Prostate gland (tissue), 2 donors: ENCODE results near the gene CYP26A1.

ENCODE experiments used
- CTCF ChIP-seq, 4 experiments: fragments of 200-600 bp in 2 of 4; fragments of 450-650 bp in 2 of 4; sonication (generic) in 2 of 4; IDR thresholded peaks; 1 replicate in 3 of 4; 2 replicates in 1 of 4; pipeline ENCODE4 v1.5.1; 2016 to 2019; ENCODE audit warnings: antibody characterized with exemption in 4 of 4, mild to moderate bottlenecking in 2 of 4, moderate library complexity in 2 of 4
- POLR2A ChIP-seq: fragments of 450-650 bp; IDR thresholded peaks from one replicate; pipeline ENCODE4 v1.6.1; 2016; ENCODE audit warnings: antibody characterized with exemption, mild to moderate bottlenecking

DNA sequence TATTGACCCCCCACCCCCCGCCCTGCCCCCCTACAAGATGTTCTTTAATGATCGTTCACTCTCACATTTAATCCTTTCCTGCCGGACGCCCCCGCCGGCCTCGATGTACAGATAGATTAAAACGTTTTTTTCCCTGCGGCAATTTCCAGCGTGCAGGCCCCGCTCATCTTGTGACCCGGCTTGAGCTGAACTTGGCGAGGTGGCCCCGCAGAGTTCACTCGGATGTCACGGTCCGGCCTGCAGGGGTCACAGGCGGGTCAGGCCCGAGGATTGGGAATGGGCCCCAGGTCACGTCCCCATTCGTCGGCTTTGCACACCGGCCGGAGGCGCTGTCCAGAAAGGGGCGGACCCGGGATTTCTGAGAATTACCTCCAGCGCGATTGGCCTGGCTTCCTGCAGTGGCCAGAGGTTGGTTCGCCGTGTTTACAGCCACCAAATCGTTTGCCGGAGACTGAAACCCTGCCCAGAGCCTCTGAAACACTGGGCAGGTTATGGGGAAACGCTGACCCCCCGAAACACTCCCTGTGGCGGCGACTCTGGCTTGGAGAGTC, 1.9 kb upstream of the CYP26A1 start:
- no peak for TF ChIP-seq CTCF (IDR thresholded peaks at IDR 0.05)
- TF ChIP-seq POLR2A: no peak
